Measurements from ENCODE around the gene OXA1L. TPM values are rescaled to one million over a fixed set of nuclear protein-coding genes. Genes with fewer than 3 reads are reported as not detected.

OXA1L gene
- polyA plus RNA-seq, 1 donor from 2014 or later: 60.7 TPM

- Histone ChIP-seq H3K9ac (ENCODE audit: low read length) (peak overlapping the region; percentile 81), H3K79me2 (replicated peaks; ENCODE audit: insufficient read depth, low read length) (peaks cover 18% of the 10 kb centered on the region), H3K27ac (ENCODE audit: low read length) (peak overlapping the region; percentile 89), H3F3A (ENCODE audit: insufficient read depth, low read length, poor library complexity, severe bottlenecking) (no peaks in the 10 kb centered on the region), H3K27me3 (ENCODE audit: insufficient read depth, low read depth, low read length) (no peaks in the 10 kb centered on the region), H3K9me2 (ENCODE audit: insufficient read depth, low read length) (no peaks in the 10 kb centered on the region), H2AFZ (ENCODE audit: low read depth, low read length) (peak overlapping the region; percentile 92), H3K9me3 (ENCODE audit: low read length) (no peaks in the 10 kb centered on the region), H3K4me3 (ENCODE audit: low read length) (peak overlapping the region; percentile 95), H3K4me2 (ENCODE audit: low read length) (peak overlapping the region; percentile 94), H3K36me3 (ENCODE audit: insufficient read depth, low read length) (no peaks in the 10 kb centered on the region), H4K20me1 (ENCODE audit: insufficient read depth) (no peaks in the 10 kb centered on the region)
- TF ChIP-seq CTCF (IDR thresholded peaks at IDR 0.05; ENCODE audit: poor library complexity, severe bottlenecking) (no peak), RAD21 (conservative IDR thresholded peaks at IDR 0.05) (no peak), POLR2AphosphoS5 (IDR thresholded peaks at IDR 0.05) (no peak), SMC3 (conservative IDR thresholded peaks at IDR 0.05; ENCODE audit: poor library complexity) (no peak), TAF1 (IDR thresholded peaks at IDR 0.05; ENCODE audit: low read depth) (no peak), MXI1 (conservative IDR thresholded peaks at IDR 0.05; ENCODE audit: poor library complexity, severe bottlenecking) (no peak)
- TF ChIP-seq, protein P1, sequence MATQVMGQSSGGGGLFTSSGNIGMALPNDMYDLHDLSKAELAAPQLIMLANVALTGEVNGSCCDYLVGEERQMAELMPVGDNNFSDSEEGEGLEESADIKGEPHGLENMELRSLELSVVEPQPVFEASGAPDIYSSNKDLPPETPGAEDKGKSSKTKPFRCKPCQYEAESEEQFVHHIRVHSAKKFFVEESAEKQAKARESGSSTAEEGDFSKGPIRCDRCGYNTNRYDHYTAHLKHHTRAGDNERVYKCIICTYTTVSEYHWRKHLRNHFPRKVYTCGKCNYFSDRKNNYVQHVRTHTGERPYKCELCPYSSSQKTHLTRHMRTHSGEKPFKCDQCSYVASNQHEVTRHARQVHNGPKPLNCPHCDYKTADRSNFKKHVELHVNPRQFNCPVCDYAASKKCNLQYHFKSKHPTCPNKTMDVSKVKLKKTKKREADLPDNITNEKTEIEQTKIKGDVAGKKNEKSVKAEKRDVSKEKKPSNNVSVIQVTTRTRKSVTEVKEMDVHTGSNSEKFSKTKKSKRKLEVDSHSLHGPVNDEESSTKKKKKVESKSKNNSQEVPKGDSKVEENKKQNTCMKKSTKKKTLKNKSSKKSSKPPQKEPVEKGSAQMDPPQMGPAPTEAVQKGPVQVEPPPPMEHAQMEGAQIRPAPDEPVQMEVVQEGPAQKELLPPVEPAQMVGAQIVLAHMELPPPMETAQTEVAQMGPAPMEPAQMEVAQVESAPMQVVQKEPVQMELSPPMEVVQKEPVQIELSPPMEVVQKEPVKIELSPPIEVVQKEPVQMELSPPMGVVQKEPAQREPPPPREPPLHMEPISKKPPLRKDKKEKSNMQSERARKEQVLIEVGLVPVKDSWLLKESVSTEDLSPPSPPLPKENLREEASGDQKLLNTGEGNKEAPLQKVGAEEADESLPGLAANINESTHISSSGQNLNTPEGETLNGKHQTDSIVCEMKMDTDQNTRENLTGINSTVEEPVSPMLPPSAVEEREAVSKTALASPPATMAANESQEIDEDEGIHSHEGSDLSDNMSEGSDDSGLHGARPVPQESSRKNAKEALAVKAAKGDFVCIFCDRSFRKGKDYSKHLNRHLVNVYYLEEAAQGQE (IDR thresholded peaks at IDR 0.05; ENCODE audit: borderline replicate concordance): no peak
Observed at GRCh38 chr14:22767323-22767589, 768 bp downstream of the OXA1L start.

DNA sequence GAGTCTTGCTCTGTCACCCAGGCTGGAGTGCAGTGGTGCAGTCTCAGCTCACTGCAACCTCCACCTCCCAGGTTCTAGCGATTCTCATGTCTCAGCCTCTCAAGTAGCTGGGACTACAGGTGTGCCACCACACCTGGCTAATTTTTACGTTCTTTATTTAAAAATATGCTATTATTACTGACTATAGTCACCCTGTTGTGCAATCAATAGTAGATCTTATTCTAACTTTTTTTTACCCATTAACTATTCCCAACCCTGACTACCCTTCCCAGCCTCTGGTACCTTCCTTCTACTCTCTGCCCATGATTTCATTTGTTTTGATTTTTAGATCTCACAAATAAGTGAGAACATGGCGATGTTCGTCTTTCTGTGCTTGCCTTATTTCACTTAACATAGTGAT is 2.5 kb downstream of the OXA1L start:
- H3K9ac ChIP-seq (ENCODE audit: low read length): no peak overlapping the region
- H3K4me2 ChIP-seq (ENCODE audit: low read length): no peak overlapping the region
- H3K4me3 ChIP-seq (ENCODE audit: low read length): no peak overlapping the region
- H3K79me2 ChIP-seq (replicated peaks; ENCODE audit: insufficient read depth, low read length): peaks cover 18% of the 10 kb centered on the region
- no peak for TF ChIP-seq EP300 (conservative IDR thresholded peaks at IDR 0.05; ENCODE audit: poor library complexity, severe bottlenecking)
- no peak for TF ChIP-seq SMC3 (conservative IDR thresholded peaks at IDR 0.05; ENCODE audit: poor library complexity)
- no peak for TF ChIP-seq CTCF (IDR thresholded peaks at IDR 0.05; ENCODE audit: poor library complexity, severe bottlenecking)
- no peak for TF ChIP-seq POLR2AphosphoS5 (IDR thresholded peaks at IDR 0.05)
- no peak for TF ChIP-seq MXI1 (conservative IDR thresholded peaks at IDR 0.05; ENCODE audit: poor library complexity, severe bottlenecking)
- TF ChIP-seq TAF1 (IDR thresholded peaks at IDR 0.05; ENCODE audit: low read depth): no peak
- TF ChIP-seq, protein P1 (IDR thresholded peaks at IDR 0.05; ENCODE audit: borderline replicate concordance): no peak
- TF ChIP-seq RAD21 (conservative IDR thresholded peaks at IDR 0.05): no peak
- no peak for TF ChIP-seq EZH2 (IDR thresholded peaks at IDR 0.05; ENCODE audit: borderline replicate concordance, insufficient read depth, low read length, poor library complexity, severe bottlenecking)
- no peak overlapping the region for H2AFZ ChIP-seq (ENCODE audit: low read depth, low read length)
- H3K9me2 ChIP-seq (ENCODE audit: insufficient read depth, low read length): no peaks in the 10 kb centered on the region
- H3F3A ChIP-seq (ENCODE audit: insufficient read depth, low read length, poor library complexity, severe bottlenecking): no peaks in the 10 kb centered on the region
- H3K27me3 ChIP-seq (ENCODE audit: insufficient read depth, low read depth, low read length): no peaks in the 10 kb centered on the region
- H3K27ac ChIP-seq (ENCODE audit: low read length): no peak overlapping the region
- H3K9me3 ChIP-seq (ENCODE audit: low read length): no peaks in the 10 kb centered on the region
- H4K20me1 ChIP-seq (ENCODE audit: insufficient read depth): no peaks in the 10 kb centered on the region
- no peaks in the 10 kb centered on the region for H3K36me3 ChIP-seq (ENCODE audit: insufficient read depth, low read length)
